ENCODE measurements around the gene KRT77.
"Not testable (repeated sequence)": the region's sequence is repeated elsewhere in the genome, so short reads cannot be mapped to it uniquely, and the experiment has no call there.

The KRT77 gene

DNA sequence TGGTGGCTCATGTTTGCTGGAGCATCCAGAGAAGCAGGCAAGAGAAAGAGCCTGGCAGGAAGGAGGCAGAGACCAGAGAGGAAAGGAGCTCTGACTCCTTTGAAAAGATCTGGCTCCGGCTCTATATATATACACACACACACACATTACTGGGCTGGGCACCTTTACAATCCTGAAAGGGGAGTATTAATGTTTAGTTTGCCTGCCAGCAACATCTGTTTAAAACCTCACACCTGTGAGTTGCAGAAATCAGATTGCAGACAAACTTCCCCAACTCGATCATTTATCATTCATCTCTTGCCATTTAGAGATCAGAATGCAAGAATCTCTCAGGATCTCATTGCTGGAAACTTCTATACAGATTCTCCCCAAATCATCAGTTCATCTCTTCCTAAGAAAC lies at the start of gene KRT77:
Gene KRT77 (minus strand): TSS at position 101 of the 400 bp plus-strand sequence. CDS start 90 bp downstream, at position 11.
- no peak for DNase-seq (ENCODE audit: low read depth in 3 of 3)

DNA sequence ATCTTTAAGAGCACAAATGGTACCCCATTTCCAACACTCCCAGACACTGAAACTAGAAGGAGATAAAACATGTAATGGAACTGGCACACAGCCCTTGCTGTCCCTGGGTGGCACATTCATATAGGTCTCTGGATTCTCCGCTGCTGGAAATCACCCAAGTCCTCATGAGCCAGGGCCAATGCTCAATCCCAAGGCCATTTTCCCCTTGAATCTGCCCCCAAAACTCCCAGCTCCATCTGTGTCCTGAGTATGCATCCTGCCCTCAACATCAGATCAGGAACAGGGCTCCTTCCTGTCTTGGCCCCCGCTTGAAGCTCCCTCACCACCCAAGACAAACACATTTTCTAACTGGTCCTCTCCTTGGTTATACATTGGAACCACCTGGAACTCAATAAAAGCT lies 49.2 kb upstream of the KRT77 start:
- DNase-seq (ENCODE audit: low read depth in 3 of 3), result no peak

DNA sequence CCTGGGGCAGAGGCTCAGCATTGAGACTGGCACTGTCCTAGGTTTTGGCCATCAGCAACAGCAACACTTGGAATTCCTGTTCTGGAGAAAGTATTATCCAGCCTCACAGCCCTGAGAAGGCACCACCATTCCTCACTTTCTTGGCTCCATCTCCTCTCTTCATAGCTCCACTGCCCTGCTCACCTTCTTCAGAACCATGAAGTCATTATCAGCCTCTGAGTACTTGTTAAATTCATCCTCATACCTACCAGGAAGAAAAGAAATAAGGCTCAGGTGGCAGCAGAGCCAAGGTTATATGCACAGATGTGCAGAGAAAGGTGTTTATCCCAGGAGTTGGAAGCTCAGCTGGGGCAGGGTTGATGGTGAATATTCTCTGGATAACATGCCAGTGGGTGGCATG lies 48.5 kb upstream of the KRT77 start:
- no peak for DNase-seq (ENCODE audit: low read depth in 3 of 3)

DNA sequence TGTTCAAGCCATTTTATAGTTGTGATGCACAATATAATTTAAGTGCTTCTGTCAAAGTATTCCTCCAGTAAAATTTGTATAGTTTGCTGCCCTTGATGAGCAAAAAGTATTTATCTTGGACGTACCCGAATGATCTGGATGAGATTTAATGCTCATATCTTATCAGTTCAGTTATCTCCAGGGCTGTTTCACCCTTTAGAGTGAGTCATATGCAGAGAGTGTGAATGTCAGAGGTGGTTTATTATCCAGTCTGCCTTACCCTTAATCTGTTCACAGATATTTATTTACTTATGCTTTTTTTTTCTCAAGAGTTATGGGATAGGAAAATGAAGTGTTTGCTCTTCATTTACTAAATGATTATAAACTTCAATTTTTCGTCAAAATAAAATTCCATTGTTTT lies 47.2 kb upstream of the KRT77 start:
- not testable (repeated sequence) for DNase-seq (ENCODE audit: low read depth in 3 of 3)

DNA sequence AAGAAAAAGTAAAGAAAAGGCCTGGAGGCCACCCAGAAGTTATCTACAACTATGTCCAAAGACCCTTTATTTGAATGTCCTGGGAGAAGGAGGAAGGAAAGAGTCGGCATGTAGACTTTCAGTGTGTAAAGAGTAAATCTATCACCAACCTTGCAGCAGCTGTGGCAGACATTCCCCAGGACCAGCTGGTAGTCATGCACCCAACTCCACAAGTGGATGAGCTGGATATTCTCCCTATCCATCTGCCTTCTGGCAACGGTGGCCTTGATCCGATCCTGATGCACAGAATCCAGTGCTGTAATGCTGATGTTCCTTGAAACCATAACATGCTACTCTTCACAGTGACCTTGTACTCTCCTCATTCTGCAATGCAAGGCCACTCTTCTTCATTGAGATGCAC lies 46.5 kb upstream of the KRT77 start:
- no peak for DNase-seq (ENCODE audit: low read depth in 3 of 3)

DNA sequence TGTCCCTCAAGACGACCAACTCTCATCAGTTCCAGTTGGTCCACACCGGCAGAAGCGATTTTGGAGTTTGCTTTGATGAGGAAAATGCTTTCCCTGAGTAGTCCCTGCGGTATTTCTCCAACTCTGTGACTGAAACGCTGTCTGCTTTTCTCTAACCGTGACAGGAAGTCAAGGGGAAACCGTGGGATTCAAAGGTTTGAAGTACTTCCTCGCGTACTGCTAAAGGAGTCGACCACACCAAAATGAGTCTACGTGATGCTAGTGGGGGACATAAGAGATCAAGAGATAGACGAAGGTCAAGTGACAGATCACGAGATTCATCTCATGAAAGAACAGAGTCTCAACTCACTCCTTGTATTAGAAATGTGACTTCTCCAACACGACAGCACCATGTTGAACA lies 45.3 kb upstream of the KRT77 start:
- DNase-seq (ENCODE audit: low read depth in 3 of 3), result no peak

DNA sequence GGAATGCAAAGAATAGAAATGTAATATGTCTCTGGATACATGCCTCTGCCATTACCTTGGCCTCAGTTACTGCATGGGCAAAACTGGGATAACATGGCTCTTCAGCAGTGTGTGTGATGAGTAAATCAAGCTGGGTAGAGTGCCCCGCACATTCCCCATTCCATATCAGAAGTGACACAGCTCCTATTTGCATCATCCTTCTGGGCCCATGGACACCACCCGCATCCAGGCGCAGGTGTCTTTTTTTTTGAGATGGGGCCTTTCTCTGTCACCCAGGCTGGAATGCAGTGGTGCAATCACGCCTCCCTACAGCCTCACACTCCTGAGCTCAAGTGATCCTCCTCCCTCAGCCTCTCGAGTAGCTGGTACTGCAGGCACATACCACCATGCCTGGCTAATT lies 42.2 kb upstream of the KRT77 start:
- no peak for DNase-seq (ENCODE audit: low read depth in 3 of 3)

DNA sequence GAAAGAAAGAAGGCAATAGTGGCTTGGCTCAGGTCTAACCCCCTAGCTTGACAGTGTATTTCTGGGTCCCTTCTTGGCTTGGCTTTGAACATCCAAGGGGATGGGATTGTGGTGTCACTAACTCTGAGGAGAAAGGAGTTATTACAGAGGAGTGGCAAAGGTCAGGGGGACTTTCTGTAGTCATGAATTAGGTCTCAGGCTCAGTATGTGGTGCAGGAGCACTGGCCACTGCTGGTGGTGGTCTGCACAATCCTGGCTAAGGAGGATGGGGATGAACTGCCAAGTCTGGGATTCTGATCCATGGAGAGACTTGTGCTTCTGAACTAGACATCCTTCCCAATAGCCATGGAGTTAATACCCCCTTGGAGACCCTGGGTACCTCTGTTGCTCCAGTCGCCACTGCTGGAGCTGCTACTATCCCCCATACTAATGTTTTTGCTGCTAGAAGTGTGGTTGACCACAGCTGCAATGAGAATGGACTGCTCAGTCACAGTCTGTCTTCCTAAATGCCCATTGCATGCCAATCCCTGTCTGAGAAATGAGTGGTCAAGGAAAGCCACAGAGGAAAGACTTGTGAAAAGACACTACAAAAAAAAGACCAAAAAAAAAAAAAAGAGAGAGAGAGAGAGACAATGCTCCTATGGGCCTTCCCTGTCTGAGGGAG lies 41.3 kb upstream of the KRT77 start:
- no peak for DNase-seq (ENCODE audit: low read depth in 3 of 3)

DNA sequence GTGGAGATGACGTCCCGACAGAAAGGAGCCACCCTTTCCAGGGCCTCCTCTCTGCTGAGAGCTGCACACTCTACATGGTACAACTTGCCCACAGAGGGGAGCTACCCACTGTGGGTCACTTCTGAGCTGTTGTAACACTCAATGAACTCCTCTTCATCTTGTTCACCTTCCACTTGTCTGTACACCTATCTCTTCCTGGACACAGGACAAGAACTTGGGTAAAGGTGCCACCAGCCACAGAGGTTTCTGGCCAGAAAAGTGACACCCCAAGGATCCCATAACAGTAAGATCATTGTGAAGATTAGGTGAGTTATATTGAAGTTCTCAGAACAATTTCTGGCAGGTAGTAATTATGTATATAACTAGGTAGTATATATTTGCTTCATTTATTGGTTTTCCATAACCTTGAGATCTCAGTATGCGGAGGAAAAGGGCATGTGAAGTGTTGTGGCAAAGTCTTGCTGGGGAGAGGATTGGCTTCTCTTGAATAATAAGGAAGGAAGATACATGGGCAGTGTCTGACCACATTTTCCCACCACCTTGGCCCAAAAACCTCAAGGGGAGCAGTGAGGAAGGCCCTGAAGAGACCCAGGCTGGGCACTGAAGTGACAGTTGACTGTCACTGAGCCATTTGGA lies 39.6 kb upstream of the KRT77 start:
- no peak for DNase-seq (ENCODE audit: low read depth in 3 of 3)

DNA sequence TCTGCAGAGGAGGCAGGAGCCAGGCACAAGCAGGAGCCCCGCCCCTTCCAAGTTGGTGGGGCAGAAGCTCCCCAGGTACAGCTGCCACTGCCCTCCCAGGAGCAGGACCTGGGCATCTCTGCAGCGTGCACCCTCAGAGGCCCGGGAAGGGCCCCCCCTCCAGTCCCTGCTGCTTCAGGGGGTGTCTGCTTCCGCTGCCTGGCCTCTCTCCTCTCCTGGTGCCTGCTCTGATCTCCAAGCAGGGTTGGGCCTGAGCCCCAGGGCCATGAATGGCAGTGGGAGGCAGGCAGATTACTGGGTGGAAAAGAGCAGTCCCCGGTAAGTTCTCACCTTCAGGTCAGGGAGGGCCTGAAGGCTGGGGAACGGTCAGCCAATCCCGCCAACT lies 38.9 kb upstream of the KRT77 start:
- no peak for DNase-seq (ENCODE audit: low read depth in 3 of 3)

DNA sequence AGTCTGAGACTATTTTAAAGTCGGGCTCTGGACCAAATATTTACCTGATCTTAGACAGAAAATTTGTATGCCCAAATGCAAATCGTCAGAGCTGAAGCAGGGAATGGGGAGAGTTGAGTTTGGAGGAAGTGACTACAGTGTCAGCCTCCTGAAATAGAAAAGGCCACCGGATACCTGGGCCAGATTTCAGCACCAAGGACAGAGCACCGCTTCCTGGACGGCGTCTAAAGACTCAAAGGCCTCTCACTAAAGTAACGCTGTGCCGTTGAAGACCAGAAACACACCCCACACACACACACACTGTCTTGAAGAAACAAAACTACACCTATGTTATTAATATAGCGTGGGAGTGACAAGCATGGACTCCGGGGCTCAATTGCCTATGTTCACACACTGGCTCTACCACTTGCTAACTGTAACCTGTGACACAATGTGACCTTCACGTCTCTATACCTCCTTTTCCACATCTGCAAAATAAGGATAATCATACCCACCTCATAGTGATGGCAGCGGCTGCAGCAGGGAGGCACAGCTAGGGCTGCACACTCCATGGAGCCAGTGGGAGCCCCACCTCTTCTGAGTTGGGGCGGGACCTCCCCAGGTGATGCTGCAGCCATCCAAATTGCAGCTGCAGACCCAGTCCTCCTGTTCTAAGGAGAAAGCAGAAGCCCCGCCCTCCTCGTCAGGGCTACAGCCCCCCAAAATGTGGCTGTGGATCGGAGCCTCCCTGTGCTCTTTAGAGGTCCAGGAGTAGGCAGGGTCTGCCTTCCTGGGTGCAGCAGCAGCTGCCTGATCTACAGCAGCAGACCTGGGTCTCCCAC lies 38.3 kb upstream of the KRT77 start:
- peak; percentile 13 to 54 (median 26) for DNase-seq (ENCODE audit: low read depth in 3 of 3)

DNA sequence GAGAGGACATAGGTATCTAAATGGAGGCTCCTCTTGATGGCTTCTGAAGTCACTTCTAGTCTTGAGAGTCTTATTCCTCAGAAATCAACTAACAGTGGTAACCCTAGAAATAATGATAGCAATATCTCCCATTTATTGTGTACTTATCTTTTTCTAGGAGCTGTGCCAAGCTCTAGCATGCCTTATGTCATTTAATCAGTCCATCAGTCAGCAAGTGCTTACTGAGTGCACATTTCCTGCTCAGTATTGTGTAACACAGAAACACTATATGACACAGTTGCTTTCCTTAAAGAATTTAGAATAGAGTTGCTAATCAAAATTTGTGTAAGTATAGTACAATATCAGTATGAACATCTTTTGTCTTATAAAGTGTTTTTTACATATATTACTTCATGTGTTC lies 37.3 kb upstream of the KRT77 start:
- DNase-seq (ENCODE audit: low read depth in 3 of 3), result no peak

DNA sequence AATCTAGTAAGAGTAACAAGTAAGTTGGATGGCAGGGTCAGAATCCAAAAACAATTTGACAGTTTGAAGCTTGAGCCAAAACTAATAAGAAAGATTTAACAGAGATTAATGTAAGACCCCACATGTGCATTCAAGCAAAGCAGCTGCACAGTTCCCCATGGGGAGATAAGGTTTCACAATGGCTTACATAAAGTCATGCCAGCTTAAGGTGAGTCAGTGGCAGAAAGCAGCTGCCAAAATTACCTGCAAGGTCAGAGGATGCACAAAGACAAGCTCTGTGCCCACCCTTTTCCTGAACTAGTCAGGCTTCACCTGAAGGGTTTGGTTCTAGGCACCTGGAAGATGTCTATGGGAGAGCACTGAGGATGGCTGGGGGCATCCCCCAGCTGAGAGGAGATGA lies 36.6 kb upstream of the KRT77 start:
- DNase-seq (ENCODE audit: low read depth in 3 of 3), result no peak

DNA sequence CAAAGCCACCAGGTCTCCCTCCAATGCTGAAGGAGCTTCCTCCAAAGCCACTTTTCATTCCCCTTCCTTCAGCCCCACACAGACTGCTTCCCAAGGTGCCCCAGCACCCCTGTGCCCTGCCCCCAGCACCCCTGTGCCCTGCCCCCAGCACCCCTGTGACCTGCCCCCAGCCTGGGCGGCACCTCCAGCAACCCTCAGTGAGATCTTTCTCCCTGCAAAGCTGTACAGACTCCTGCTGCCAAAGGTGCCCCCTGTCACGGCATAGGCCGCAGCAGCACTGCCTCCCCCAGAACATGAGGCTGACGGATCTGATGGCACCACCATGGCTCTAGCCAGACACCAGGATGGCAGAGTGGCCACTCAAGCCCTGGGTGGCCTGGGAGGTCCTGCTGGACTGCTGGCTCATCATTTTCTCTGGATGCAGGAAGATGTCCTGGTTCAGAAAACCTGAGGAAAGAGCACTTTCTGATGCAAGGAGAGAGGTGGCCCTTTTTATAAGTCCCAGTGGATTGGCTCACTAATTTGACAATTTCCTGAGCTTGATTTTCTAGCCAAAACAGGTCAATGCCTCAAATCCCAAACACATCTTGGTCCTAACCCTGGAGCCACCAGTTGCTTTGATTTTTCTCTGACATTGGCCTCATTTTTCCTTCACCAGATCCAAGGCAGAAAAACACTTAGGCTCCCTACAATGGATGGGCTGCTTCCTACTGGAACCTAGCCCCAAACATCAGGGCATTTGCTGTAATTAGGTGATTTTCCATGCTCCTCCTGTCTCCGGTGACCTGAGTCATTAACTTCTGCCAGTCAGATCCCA lies 32.7 kb upstream of the KRT77 start:
- no peak for DNase-seq (ENCODE audit: low read depth in 3 of 3)

DNA sequence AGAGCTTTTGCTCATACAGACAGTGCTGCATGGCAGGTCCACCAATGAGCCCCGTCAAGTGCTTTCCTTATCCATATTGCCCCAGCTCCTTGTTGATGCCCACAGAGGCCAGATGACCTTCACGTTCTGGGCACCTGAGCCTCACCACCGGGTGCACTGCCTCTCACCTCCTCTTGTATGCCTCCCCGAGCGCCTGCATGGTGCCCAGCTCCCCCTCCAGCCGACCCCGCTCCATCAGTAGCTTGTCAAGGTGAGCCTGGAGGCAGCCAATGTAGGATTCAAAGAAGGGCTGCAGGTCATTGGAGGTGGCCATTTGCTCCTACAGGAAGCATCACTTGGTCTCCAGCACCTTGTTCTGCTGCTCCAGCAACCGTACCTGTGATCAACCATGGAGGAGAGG lies 31.8 kb upstream of the KRT77 start:
- DNase-seq (ENCODE audit: low read depth in 3 of 3), result no peak

DNA sequence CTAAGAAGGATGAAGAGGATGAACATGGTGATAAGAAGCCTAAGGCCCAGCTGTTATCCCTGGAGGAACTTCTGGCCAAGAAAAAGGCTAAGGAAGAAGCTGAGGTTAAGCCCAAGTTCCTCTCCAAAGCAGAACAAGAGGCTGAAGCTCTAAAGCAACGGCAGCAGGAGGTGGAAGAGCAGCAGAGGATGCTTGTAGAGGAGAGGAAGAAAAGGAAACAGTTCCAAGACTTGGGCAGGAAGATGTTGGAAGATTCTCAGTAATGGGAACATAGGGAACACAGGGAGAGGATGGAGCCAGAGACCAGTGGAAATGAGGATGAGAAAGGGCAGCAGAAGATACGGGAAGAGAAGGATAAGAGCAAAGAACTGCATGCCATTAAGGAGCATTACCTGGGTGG lies 27.5 kb upstream of the KRT77 start:
- DNase-seq (ENCODE audit: low read depth in 3 of 3), result no peak

DNA sequence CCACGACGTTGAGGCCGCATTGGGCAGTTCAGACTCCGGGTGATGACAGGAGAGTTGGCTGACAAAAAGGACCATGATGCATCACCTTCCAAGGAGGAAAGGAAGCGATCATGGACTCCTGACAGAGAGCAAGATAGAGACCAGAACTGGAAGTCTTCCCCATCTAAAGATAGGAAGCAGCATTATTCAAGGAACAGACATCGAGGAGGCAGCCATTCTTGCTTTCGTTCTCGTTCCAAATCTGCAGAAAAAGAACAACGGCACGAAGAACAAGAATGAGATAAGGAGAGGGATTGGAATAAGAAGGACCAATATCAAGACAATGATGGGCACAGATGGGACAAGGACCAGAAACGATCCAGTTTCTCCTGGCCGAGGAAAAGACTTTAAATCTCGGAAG lies 27.1 kb upstream of the KRT77 start:
- DNase-seq (ENCODE audit: low read depth in 3 of 3), result no peak

DNA sequence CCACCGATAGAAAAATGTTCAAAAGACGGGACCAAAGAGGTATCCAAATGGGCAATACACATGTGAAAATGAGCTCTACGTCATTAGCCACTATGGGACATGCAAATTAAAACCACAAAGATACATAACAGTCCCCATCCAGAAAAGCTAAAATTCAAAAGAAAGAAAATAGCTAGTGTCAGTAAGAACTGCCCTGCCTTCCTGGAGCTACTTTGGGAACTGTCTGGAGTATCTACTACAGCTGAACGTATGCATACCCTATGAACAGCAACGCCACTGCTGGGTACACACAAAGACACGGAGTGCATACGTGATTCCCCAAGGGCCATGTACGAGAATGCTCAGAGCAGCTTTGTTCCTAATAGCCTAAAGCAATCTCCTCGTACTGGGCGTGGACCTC lies 25.8 kb upstream of the KRT77 start:
- DNase-seq (ENCODE audit: low read depth in 3 of 3), result no peak

DNA sequence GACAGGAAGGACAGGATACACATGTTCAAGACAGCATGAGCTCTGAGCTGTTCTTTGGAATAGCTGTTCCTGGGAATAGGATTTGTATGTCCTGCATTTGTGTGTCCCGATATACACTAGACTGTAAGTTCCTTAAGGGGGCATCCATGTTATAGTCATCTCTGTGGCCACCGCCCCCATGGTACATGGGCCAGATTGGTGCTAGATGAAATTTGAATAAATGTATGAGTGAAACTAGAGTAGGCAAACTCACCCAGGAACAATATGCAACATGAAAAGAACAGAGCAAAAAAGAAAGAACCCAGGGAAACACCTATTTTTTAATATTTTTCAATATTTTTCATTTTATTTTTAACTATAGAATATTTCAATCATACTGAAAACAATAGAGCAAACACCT lies 25.1 kb upstream of the KRT77 start:
- DNase-seq (ENCODE audit: low read depth in 3 of 3), result no peak

DNA sequence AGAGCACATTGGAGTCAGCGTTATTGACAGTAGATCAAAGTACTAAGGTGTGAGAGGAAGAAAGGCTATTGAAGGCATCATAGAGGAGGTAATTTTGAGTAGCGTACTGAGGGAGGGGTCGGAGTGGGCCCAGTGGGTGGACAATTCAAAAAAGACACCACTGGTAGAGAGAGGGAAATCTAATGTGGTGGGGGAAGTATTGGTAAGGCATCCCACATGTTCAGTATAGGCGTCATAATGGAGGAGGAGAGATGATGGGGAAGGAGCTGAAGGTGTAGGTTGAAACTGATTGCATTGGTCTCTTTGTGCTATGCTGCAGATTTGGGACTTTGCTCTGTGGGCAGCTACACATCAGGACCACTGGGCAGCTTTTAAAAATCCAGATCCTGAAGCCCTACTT lies 23.7 kb upstream of the KRT77 start:
- DNase-seq (ENCODE audit: low read depth in 3 of 3), result no peak

DNA sequence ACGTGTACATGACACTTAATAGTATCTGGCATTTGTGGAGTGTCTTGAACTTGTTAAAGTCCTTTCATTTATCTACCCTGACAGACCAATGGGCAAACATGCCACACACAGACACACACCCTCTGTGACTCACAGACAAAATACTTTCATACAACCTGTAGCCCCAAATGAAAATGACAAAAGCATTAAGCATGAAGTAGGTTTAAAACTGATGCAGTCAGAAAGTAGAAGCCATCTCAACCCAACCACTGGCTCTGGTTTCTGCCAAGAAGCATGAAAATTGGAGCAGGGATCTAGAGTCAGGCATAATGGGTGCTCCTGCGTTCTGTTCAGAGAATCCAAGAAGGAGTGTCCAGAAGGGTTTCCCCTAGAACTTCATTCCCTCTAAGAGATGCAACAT lies 23.1 kb upstream of the KRT77 start:
- DNase-seq (ENCODE audit: low read depth in 3 of 3), result no peak

DNA sequence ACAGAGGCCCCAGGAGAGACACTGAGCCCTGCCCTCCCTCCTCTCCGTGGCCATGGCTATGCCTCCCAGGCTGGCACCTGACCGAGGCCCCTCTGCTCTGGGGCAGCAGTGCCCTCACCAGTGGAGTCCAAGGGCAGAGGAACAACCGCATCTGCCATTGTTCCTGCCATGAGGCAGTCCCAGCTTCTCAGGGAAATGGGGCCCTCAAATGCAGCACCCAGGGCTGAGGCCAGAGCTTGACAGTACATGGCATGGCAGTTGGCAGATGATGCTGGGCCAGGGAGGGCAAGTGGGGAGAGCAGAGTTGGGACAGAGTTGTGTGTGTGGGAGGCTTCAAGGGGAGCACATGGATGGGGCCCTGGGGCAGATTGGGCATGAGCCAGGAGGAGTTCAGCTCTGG lies 21.1 kb upstream of the KRT77 start:
- DNase-seq (ENCODE audit: low read depth in 3 of 3), result no peak
